Activated naive CD4-positive, alpha-beta T cell treated with Interleukin-2 at 50 U/mL for 16 hours (primary cell): Measurements from ENCODE around the gene GCLC.
A peak's percentile ranks its signal among the peaks of the same experiment; 100 is the strongest.
"Not testable (repeated sequence)": the region's sequence is repeated elsewhere in the genome, so short reads cannot be mapped to it uniquely, and the experiment has no call there.

ENCODE experiments used
- DNase-seq: peaks from one replicate; pipeline ENCODE4 v3.0.0-alpha.2; 2020

GCLC gene

DNA sequence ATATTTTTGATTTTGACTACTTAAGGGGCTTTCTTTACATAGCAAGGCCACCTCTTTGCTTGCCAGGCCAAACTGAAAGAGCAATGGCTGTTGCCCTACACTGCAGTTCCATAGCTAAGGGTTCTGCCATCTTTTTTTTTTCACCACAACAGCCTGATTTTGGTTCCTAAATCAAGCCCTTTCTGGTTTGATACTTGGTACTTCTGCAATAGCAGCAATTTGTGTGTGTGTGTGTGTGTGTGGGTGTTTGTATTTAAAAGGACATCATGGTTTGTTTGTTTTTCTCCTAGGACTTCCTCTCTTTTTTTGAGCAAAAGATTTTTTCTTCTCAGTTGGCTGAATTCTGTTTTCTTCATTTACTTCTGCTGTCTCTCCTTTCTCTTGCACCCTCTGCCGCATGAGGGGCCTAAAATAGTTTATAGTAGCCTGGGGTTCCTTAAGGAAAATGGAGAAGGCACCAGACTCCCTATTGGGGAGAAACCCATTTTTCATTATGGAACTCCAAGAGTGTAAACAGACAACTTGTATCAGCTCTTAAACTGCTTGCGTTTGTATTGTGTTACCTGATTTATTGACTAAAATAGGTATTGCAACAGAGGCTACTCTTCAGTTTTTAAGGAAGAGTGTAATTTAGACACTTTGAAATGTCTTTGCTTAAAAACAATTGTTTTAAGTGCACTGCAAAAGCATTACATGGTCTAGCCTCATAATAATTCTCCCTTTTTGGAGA lies 12.2 kb upstream of the GCLC start:
- no peak for DNase-seq

DNA sequence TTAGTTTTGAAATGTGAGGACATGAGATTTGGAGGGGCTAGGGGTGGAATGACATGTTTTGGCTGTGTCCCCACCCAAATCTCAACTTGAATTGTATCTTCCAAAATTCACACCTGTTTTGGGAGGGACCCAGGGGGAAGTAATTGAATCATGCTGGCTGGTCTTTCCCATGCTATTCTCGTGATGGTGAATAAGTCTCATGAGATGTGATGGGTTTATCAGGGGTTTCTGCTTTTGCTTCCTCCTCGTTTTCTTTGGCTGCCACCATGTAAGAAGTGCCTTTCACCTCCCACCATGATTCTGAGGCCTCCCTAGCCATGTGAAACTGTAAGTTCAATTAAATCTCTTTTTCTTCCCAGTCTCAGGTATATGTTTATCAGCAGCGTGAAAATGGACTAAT lies 8.7 kb upstream of the GCLC start:
- DNase-seq, result not testable (repeated sequence)

DNA sequence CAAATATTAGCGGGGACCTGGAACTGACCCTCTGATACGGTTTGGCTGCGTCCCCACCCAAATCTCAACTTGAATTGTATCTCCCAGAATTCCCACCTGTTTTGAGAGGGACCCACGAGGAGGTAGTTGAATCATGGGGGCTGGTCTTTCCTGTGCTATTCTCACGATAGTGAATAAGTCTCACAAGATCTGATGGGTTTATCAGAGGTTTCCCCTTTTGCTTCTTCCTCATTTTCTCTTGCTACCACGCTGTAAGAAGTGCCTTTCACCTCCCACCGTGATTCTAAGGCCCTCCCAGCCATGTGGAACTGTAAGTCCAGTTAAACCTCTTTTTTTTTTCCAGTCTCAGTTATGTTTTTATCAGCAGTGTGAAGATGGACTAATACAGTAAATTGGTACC lies 6.8 kb upstream of the GCLC start:
- not testable (repeated sequence) for DNase-seq

DNA sequence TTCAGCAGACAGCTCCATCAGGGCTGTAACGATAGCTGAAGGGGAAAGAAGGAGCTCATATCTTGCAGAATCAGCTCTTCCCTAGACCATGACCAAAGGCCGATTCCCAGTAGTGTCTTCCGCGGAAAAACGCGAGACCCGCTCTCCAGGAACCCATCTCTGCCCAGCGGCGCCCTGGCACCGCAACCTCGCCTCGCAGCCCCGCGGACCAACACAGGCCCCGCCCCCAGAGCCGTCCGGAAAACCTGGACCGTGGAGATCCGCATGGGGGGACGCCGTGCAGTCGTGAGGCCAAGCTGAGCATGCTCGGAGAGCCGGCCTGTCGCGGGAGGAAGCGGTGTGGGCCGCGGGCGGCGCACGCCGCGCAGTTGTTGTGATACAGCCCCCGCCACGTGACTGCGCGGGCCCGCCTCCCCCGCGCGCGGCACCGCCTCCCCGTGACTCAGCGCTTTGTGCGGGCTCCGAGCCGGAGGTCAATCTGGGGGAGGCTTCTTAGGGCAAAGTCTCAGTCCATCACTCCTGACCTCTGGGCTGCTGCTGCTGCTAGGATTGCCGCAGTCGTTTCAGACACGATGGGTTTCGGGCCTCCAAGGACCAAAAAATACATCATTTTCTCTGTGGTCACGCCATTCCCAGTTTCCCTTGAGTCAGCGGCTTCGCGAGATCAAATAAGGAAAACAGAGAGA lies 3.1 kb upstream of the GCLC start:
- DNase-seq, result peak; percentile 96

DNA sequence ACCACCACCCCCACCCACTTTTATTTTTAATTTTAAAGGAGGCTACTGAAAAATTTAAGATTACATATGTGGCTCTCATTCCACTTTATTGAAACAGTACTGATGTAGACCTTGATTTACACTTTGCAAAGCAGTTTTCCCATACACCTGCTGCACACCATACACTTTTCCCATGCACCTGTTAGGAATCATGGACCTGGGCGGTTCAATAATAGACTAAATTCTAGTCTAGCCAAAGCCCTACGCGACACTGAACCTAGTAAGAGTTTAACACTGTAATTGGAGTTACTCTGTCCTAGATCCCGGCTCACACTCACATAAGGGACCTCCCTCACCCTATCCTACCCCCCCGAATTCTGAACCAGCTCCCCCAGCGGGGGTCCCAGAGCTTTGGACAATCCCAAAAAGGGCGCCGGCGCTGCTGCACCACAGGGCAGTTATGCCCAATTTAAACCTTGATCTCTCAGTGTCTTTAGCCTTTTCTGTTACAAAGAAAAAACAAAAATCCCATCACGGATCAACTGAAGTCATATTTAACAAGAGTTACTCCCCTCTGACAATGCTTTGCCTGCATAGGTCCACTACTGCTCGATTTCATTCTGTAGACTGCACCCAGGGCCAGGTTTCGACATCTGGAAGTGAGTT lies 2.4 kb upstream of the GCLC start:
- DNase-seq, result no peak

DNA sequence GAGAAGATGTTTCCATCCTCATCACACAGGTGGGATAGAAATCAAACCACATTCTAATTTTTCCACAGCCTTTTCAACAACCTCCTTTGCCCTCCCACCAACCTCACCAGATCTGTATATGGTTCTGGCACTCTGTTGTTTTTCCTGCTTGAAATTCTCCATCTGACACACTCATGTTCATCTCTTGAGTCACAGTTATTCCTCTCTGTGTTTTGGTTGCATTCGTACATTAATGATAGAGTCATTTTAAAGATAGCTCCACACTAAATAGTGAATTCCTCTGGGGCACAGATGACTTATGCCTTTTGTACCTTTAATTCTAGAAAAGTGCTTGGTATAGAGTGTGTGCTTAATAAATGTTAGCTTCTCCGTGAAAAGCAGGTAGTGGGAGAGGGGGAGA lies 1.4 kb upstream of the GCLC start:
- DNase-seq, result no peak

DNA sequence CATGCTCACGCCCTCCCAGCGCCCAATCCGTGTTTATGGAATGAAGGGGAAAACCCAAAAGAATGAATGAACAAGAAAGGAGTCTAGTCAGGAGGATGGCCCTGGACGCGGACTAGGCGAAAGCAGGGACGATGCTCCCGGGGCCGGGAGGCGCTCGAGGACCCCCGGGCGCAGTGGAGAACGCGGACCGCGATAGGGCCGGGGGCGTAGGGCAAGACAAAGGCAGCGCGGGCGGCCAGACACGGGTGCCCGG lies 758 bp downstream of the GCLC start:
- DNase-seq, result peak; percentile 14

DNA sequence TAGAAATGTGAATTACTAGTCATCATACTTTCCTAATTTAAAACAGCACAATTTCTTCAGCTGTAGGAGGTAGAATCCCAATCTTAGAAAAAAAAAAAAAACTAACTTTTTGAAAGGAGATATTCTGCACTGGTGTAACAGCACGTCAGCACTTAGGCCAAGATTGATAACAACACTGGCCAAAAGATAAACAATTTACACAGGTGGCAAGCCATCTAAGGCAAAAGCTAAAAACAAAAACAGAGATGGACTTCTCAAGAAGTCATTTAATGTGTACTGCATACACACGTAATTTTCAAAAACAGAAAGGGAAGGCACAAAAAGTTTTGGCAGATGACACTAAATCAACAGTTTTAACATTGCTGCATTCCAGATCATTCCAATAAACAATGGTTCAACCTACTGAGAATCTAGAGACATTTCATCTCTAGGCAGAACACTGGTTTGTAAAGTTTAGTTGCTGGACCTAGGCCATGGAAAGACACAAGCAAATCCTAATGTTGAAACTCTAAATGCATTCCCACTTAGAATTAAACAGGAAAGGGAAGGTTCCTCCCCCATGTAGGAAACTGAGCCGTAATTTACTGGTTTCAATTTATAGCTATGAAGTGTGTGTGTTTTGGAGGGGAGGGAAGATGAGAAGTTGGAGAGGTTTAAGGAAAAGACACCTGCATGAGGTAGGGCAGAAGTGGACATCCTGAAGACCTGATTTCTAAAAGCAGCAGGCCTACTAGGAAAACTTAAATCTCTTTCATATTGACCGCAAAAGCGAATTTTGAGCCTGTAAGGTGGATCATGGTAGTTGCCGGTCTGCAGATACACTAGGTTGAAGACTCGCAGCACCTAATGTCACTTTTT lies 1.3 kb downstream of the GCLC start:
- no peak for DNase-seq

DNA sequence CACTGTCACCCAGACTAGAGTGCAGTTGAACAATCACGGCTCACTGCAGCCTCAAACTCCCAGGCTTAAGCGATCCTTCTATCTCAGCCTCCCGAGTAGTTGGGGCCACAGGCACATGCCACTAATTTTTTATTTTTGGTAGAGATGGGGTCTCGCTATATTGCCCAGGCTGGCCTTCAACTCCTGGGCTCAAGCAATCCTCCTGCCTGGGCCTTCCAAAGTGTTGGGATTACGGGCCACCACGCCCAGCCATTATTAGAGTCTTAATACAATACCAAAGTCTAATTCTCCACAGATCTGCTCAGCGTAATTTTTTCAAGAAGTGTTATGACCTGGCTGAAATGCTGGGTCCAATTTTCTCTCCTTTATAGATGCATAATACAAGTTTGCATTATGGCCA lies 3.0 kb downstream of the GCLC start:
- DNase-seq, result no peak

DNA sequence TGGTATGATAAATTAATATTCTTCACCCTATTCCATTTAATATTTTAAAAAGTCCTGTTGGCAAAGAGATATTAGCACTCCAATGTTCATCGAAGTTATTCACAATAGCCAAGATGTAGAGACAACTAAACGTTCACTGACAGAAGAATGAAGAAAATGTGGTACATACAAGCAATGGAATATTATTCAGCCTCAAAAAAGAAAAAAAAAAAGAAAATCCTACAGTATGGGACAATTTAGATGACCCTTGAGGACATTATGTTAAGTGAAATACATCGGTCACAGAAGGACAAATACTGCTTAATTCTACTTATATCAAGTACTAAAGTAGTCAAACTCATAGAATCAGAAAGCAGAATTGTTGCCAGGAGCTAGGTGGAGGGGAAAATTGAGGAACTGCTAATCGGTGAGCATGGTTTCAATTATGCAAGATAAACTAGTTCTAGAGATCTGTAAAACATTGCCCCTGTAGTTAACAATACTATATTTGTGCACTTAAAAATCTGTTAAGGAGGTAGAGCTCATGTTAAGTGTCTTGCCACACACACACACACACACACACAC lies 4.7 kb downstream of the GCLC start:
- no peak for DNase-seq

DNA sequence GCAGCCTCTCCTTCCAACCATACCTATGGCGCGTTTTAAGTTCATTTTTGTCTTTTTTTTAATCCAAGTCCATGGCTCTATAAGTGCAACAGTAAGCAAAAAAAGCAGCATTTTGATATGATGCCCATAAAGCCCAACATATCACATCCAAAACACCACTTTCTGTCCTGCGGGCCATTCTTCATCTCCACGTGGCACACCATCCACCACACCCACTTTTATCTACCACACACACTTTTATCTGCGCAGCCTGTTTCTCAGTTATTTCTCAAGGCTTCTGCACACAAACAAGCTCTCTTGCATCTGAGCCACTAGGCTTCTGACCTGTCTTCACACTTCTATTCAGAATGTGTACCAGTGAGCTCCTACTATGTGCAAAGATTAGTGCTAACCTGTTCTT lies 5.3 kb downstream of the GCLC start:
- no peak for DNase-seq

DNA sequence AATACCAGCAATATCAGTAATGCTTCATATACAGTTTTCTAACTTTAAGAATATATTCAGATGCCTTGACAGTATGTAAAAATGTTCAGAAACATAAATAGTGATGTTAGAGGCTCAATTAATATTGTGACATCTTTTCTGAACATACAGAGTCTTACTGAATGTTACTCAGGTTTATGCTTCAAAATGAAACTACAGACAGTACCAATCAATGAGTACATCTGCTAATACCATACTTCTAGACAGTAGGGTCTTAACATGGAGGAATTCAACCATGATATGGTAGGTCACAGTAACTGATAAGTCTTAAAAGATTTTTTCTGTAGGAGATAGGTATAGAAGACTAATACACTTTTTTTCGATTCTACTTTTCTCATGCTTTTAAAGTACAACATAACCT lies 8.3 kb downstream of the GCLC start:
- DNase-seq, result no peak

DNA sequence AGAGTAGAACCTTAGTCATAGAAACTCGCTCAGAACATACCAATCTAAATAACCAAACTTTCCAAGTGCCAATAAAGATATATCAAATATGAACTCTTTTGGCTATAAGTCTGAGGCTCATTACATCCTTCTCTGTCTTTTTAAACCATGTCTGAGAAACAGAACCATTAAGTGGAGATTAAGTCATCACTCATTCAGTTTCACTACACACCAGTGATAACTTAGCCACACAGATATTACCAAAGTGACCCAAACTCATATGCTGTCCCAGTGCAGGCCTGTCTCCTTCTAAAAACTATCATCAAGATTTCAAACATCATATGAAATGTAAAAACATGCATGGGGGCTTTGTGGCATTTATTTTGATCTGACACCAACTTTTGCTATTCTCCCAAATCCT lies 12.0 kb downstream of the GCLC start:
- no peak for DNase-seq

DNA sequence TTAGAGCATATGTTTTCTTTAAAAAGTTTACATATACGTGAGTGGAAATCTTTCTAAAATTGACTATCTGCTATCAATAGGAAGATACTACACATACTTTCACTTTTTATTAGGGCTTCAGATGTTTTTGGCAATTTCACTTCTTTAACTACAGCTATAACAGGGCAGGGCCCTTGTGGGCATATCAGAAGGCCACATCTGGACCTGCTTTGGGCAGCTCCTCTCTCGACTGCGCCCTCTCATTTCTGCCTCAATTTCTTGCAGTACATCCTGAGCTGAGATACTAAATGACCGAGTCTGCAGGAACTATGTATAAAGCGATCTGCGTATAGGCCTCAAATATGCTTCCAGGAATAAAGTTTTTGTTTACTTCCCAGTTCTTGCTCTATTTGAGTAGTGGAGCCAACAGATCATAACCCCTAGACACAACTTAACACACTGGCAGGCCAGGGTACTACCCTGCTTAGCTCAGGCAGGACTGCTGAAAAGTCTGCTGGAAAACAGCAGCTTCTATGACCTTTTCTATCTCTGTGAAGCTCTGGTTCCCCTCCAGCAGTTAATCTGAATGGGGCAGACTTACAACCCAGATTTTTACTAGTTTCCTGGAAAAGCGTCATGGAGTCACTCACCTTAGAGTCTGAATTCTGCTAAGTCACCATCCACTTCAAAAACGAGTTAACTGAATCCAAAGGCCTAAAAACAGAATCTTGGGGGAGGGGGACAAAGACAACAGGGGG lies 12.7 kb downstream of the GCLC start:
- DNase-seq, result no peak

DNA sequence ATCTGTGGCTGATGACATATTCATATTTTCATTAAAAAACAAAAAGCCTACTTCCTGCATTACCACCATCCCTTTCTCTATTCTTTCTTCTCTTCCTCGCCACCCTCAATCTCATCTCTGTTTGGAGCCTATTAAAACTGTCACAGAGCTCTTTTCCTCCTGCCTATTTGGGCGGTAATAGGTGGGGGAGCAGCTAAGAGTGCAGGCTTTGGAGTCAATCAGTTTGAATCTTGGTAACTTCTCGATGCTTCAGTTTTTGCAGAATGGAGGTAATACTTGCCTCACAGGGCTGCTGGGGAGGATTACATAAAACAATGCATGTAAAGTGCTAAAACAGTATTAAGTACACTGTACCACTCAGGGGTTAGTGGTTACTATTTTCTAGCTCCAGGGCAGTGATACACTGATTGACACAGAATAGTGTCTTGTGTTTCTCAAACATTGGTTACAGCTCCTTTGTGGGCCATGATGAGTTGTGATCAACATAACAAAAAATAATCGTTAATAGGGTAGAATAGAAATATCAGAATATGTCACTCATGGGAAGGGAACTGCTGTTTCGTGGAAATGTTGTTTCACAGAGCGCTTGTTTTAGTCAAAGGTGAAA lies 14.0 kb downstream of the GCLC start:
- DNase-seq, result no peak

DNA sequence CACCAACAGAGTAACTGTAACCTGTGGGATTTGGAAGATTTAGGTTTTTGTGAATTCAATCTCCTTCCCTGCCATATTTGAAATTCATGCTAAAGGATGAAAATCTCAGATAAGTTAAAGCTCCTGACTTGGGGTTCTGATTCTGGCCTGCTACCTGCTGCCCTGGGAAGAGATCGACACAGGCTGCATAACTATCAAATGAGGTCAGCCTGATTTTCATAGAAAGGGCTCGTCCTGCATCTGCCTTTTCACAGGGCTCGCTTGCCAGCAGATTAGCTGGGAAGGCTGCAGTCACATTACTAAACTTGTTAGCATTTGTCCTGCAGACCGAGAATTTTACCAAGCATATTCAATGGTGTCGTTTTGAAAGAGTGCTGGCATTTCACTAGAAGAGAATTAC lies 14.6 kb downstream of the GCLC start:
- no peak for DNase-seq

DNA sequence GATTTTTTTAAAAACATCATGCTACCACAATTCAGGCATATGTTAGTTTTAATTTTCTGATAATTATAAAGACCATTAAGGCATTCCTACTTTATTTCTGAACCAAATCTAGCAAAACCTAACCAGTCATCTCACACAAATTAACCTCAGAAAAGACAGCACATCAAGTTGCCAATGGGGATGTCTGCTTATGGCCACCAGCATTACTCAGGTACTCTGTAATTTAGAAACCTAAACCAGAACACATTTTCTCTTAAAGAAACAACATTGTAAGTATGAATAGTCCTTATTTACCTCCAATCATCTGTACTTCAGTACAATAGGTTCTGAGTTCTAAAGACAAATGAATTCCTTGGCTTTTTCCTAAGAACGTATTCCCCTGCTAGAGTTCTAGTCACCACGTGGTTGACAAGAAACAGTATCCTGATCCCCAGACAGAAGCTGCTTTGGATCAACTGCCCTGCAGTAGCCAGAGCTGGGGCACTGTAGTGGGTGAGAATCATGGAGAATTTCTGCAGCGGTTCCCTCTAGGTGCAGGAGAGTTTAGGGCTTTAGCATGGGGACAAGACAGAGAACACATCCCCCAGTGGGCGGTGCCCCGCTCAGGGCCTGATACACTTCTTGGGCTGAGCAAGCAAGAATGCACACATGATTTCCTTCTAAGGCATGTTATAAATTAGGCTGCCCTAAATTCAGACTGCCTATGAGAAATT lies 15.4 kb downstream of the GCLC start:
- no peak for DNase-seq

DNA sequence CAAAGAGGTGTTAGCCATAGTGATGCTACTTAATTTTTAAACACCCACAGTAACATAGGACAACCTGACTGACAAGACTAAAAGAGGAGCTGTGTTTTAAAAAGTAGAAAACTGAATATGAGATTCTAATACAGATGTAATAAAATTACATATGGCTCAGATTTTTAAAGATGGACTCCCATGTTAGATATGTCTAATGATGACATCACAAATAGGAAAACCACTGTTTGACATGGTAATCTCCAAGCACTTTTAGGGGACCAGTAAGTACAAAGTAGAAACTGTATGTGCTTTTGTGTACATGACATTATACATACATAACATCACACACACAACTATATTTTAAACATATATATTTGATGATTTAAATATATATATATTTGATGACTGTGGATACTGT lies 16.8 kb downstream of the GCLC start:
- no peak for DNase-seq

DNA sequence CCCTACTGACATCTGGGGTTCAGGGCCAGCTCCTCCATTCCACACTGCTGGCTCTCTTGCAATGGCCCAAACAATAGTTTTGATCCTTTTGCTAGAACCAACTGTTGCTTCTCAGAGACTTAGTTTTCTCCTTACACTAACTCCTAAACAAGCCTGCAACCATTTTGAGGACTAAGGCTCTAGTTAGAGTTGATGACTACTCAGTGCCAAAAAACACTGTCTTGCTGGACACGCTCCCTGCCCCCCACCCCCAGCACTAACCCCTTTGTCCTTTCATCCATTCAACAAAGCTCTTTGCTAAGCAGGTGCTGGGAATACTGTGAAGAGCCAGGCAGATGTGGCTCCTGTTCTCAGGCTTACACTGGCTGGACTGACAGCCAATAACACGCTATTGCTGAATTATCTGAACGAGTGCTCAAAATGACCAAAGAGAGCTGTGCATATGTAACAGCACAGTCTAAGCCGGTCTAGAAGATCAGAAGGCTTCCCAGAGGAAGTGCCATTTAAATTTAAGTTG lies 17.6 kb downstream of the GCLC start:
- DNase-seq, result no peak

DNA sequence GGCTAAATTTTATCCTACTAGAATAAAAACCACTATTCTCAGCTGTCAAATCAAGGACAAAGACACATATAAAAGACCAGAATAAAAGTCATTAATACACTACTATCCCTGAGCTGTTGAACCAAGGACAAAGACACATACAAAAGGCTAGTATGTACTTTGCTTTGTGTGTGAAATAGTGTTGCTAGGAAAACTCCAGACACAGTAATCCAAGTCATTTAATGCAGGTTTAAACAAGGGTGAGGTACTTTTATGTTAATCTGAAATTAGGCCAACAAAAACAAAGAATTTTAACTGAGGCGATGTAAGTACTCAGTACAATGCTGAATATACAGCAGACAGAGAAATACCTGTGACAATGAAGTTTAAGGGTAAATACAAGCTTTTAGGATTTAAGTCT lies 18.9 kb downstream of the GCLC start:
- no peak for DNase-seq

DNA sequence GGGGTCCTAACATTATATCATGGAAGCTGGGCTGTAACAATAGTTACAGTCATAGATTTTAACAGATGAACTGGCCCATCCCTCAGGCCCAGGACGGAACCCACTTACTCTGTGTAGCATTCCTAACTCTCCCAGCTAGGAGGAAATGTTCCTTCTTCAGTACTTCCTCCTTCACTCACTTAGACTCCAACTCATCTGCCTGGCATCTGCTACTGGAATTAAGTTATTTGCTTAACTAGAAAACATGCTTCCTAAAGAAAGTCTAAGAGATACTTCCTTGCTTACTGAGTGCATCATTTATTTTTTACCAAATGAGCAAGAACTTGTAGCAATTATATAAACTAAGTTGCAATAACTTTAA lies 20.5 kb downstream of the GCLC start:
- DNase-seq, result no peak
